KG1 (cell line): Measurements from ENCODE around the gene TBC1D24.
"Not testable (repeated sequence)": the region's sequence is repeated elsewhere in the genome, so short reads cannot be mapped to it uniquely, and the experiment has no call there.

ENCODE experiments used
- DNase-seq: peaks from one replicate; lab custom pipeline; 2025; lab: John Stamatoyannopoulos, UW

Gene TBC1D24

DNA sequence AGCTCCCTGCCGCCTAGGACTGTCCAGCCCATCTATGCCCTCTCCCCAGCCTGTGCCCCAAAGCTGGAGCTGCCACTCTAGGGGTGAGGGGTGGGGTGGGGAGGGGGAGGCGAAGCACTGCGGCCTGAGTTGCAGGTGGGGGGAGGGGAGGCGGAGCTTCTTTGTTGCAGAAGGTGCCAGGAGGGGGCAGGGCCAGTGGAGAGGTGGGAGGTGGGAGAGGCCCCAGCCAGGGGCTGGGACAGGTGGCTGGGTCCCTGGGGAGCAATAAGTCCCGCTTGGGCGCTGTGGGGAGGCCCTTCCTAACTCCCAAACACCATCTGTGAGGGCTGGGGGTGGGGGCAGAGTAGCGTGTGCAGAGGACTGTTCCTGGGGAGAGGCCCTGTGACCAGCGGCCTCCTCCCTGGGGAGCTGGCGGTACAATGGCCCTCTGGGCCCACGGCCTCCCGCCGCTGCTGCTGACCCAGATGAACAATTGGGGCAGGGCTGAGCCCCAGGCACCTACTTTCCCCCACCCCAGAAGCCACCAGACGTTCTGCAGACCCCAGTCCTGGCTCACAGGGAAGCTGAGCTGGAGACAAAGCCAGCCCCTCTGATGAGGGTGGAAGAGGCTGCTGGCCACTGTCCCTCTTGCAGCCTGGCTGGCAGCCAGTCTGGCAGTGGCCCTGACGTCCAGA is 6.1 kb upstream of the TBC1D24 start:
- no peak for DNase-seq

DNA sequence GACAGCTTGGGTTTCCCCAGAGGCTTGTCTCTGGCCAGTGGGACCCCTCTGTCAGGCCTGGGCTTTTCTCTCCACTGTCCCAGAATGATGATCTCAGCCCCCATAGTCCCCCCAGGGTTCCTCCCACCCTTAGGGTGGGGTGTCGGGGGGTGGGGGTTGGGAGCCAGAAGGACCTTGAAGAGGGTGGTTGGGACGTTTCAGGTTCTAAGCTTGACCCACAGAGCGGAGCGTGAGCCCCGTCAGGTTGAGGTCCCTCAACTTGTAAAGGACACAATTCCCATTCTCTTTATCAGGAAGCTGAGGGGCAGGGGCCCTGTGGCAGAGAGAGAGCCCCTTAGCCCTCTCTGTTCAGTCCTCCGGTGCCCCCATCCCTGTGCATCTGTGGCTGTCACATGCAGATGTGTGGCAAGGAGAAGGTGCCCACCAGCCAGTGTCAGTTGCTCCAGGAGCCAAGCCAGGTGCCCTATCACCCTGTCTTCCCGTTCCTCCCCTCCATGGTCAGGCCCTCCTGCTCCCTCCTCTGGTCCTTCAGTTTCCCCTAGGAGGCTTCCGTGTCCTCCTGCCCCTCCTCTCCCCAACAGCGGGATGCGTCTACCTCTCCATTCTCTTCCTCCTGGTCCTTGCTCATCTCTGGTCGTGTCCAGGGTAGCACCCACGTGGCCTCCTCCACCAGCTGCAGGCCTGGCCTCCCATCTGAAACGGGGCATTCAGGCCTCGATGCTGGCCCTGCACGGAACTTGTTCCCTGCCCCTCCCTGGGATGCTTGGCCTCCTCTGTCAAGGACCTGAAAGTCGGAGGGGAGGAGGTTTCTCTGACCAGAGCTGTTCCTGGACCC is 5.3 kb upstream of the TBC1D24 start:
- DNase-seq: no peak

DNA sequence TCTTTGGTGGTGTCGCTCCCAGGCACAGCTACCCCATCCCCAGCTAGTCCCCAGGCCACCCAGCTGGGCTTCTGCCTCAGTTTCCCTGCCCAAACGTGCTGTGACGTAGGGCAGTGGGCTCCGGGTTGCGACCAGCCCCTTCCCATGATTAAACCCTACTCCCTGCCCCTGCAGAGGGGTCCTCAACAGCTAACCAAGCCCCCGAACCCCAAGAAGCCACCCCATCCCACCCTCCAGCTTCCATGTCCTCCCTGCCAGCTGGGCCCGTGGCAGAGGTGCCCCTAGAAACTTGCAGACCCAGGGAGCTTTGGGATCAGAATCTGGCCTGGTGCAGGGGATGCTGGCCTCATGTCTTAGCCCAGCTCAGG is 4.7 kb upstream of the TBC1D24 start:
- no peak for DNase-seq

DNA sequence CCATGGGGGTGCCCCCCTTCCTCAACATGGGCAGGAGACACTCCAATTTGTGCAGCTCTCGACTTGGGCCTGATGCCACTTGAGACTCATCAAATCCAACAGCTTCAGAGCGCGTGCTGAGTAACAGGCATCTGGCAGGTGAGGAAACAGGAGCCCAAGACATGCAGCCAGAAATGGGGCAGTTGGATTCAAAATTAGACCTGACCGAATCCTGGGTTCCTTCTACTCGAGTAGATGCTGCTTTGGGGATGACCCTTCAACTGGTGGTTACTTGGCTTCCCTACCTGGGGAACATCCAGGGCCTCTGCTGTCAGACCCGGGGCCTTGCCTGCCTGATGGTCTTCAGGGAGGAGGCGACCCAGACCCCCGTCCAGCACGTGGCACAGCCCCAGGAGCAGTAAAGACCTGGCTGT is 4.3 kb upstream of the TBC1D24 start:
- no peak for DNase-seq

DNA sequence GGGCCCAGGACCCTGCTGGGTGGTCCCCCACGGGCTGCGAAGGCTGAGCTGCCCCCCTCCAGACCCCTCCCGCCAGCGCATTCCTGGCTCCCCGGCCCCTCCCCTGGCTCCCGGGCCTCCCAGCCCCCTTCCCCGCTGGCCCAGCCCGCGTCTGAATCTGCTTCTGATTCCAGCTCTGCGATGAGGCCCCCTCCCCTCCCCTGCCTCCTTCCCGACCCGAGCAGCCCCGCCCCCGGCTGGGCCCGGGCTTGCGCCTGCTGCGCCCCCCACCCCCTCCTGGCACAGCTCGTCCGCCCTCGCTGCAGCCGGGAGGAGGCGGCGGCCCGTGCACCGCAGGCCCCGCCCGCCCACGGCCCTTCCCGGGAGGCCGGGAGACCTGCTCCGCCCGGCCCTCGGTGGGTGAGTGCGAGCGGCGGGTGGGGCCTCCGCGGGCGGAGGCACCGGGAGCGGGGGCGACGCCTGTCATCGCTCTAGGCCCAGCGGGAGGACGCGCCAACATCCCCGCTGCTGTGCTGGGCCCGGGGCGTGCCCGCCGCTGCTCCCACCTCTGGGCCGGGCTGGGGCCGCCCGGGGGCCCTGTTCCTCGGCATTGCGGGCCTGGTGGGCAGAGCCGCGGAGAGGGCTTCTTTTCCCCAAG is 3.8 kb upstream of the TBC1D24 start, which contains the start of gene NTN3:
TSS of gene NTN3 (plus strand) at position 282 of the 637 bp plus-strand sequence. CDS start 405 bp downstream, outside the sequence.
- no peak for DNase-seq

DNA sequence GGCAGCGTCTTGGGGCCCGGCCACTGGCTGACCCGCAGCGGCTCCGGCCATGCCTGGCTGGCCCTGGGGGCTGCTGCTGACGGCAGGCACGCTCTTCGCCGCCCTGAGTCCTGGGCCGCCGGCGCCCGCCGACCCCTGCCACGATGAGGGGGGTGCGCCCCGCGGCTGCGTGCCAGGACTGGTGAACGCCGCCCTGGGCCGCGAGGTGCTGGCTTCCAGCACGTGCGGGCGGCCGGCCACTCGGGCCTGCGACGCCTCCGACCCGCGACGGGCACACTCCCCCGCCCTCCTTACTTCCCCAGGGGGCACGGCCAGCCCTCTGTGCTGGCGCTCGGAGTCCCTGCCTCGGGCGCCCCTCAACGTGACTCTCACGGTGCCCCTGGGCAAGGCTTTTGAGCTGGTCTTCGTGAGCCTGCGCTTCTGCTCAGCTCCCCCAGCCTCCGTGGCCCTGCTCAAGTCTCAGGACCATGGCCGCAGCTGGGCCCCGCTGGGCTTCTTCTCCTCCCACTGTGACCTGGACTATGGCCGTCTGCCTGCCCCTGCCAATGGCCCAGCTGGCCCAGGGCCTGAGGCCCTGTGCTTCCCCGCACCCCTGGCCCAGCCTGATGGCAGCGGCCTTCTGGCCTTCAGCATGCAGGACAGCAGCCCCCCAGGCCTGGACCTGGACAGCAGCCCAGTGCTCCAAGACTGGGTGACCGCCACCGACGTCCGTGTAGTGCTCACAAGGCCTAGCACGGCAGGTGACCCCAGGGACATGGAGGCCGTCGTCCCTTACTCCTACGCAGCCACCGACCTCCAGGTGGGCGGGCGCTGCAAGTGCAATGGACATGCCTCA is 3.1 kb upstream of the TBC1D24 start:
- DNase-seq: no peak

DNA sequence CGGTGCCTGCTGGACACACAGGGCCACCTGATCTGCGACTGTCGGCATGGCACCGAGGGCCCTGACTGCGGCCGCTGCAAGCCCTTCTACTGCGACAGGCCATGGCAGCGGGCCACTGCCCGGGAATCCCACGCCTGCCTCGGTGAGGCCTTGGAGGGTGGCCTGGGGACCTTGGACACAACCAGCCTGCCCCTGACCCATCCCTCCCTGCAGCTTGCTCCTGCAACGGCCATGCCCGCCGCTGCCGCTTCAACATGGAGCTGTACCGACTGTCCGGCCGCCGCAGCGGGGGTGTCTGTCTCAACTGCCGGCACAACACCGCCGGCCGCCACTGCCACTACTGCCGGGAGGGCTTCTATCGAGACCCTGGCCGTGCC is 2.5 kb upstream of the TBC1D24 start:
- no peak for DNase-seq

DNA sequence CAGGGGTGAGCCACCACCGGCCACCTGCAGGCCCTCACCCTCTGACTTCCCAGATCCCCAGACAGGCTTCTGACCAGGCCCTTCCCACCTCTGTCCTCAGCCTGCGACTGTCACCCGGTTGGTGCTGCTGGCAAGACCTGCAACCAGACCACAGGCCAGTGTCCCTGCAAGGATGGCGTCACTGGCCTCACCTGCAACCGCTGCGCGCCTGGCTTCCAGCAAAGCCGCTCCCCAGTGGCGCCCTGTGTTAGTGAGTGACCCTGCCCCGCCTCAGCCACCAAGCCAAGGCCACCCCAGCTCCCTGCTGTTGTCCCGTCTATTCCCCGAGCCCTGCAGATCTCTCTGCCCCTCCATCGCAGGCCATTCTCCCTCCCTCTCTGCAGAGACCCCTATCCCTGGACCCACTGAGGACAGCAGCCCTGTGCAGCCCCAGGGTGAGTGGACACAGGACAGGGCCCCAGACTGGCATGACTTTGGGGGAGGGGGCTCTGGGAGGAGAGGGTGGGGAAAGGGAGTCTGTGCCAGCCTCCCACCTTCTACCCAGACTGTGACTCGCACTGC is 2.0 kb upstream of the TBC1D24 start:
- no peak for DNase-seq

DNA sequence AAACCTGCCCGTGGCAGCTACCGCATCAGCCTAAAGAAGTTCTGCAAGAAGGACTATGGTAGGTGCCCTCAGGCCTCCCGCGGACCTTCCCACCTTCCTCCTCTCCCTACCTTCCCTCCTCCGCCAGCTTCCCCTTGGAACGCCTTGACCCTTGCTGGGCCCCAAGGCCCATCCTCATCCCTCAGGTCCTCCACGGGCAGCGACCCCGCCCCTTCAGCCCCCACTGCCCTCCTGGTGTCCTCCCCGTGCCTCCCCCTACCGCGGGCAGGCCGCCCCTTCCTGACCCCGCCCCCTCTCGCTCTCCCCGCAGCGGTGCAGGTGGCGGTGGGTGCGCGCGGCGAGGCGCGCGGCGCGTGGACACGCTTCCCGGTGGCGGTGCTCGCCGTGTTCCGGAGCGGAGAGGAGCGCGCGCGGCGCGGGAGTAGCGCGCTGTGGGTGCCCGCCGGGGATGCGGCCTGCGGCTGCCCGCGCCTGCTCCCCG is 1.4 kb upstream of the TBC1D24 start:
- no peak for DNase-seq

DNA sequence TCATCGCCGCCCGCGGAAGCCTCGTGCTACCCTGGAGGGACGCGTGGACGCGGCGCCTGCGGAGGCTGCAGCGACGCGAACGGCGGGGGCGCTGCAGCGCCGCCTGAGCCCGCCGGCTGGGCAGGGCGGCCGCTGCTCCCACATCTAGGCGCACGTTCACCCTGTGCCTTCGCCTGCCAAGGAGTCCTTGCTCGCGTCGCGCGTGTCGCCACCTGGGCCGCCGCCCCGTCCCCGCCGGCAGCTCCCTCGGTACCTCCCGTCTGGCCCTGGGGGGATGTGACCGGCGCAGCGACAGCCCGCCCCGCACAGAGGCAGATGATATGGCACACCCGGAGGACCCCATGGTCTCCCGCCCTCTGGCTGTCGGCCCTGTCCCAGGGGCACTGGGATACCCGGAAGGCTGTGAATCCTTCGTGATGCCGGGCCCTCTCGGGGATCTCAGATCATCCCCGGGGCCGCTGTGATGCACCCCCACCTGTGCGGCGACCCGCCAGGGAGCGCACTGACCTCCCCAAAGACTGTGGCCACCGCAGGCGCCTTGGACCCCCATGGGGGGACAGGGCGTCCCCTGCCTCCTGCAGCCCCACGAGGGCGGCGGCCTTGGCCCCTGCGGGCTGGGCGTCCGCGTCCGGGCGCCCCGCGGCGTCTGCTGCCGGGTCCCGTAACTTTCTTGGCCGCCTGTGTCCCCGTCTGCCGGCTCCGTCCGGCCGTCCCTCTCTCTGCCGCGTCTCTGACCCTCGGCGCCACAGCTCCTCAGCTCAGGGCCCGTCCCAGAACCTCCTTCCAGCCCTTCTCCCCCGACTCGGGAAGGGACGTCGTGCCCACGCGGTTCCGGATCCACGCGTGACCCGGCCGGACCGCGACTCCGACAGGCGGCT is 689 bp upstream of the TBC1D24 start:
- DNase-seq: peak; percentile 19

DNA sequence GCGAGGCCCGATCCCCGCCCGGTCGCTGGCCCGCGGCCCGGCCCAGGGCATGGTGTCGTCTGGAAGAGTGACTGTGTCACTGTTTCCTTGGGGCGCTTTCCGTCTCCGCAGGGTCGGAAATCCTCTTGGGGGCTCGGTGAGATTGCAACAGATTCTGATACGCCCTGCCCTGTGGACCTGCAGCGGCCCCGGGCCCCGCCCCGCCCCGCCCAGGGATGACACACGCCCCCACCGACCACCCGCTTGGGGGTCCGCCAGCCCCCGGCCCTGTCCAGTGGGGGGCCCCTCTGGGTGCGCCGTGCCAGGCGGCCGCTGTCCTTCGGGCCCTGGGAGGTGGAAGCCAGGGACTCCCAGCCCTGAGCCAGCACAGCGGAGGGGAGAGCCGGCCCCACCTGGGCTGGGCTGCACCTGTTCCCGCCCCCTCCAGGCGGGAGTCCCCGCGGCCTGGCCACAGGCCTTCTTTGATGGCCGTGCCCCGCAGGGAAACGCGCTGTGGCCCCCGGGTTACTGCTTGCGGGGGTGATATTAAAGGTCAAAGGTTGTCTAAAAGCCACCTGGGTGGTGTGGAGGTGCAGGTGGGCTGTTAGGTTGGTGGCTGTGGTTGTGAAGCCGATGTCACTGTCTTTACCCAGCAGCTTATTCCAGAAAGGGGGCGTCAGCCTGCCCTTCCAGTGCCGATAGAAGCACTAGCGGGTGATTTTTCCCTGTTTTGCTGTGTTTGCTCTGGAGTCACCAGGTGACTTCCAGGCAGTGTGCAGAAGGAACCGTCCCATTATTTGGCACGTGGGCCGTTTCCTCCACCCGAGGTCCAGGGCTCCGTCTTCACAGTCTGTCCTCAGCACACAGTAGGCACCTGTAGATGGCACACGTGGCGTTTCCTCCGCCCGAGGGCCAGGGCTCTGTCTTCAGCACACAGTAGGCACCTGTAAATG is 752 bp downstream of the TBC1D24 start:
- no peak for DNase-seq

DNA sequence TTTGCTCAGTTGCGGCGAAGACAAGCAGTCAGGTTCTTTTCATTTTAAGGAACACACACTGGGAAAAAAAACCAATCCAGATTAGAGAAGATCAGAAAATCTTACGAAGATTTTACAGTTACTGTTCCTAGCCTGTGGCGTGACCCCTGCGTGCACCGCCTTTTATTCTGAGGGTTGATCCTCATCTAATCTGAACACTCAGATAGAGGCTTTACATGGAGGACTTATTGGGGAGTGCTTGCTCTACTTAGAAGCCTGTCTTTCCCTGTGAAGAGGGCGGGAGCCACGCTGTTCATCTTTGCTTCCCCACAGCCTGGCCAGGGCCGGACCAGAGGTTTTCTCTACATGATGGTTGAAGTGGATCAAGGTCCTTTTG is 1.4 kb downstream of the TBC1D24 start:
- DNase-seq: no peak

DNA sequence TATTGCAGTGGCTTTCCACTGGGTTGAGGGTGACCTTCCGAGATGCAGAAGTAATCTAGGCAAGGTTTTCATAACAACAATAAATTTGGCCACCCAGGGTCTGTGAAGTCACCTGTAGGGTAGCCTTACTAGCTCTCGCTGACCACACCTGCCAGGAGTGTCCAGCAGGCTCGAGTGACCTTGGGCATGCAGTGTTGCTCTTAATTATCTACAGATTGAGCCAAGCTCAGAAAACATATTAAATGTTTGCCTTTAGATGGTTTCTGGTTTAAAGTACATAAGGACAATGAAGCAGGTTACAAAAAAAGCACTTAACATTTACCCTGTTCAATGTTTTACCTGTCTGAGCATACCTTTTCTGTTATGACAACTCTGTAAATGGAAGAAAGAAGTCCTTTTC is 1.8 kb downstream of the TBC1D24 start:
- DNase-seq: no peak

DNA sequence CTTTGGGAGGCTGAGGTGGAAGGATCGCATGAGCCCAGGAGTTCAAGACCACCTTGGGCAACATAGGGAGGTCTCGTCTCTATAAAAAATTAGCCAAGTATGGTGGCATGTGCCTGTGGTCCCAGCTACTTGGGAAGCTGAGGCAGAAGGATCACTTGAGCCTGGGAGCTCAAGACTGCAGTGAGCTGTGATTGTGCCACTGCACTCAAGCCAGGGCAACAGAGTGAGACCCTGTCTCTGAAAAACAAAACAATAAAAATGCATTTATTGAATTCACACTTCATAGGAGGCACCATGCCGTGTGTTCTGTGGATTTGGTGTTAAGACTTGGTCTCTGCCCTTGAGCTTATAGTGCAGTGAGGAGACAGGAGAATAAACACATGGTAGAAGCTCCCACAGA is 2.4 kb downstream of the TBC1D24 start:
- DNase-seq: no peak

DNA sequence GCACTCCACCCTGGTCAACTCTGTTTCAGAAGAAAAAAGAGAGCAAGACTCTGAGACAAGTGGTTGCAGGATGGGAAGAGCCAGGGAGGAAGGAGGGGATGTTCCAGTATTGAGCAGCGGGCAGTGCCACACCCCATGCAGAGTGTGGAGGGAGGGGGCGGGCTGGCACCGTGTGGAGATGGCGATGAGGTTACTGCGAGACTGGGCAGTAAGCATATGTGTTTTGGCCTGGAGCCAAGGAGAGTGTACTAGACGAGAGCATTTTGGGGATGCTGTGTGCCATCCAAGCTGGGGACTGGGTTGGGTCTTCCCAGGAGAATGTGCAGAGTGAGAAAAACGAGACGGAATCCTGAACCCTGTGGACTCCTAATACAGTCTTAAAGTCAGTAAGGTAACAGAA is 3.4 kb downstream of the TBC1D24 start:
- DNase-seq: no peak

DNA sequence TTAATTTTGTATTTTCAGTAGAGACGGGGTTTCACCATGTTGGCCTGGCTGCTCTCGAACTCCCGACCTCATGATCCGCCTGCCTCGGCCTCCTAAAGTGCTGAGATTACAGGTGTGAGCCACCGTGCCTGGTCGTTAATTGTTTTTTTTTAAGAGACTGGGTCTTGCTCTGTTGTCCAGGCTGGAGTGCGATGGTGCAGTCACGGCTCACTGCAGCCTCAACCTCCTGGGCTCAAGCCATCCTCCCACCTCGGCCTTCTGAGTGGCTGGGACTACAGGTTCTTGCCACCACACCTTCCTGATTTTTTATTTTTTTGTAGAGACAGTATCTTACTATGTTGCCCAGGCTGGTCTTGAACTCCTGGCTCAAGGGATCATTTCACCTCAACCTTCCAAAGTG is 5.1 kb downstream of the TBC1D24 start:
- not testable (repeated sequence) for DNase-seq

DNA sequence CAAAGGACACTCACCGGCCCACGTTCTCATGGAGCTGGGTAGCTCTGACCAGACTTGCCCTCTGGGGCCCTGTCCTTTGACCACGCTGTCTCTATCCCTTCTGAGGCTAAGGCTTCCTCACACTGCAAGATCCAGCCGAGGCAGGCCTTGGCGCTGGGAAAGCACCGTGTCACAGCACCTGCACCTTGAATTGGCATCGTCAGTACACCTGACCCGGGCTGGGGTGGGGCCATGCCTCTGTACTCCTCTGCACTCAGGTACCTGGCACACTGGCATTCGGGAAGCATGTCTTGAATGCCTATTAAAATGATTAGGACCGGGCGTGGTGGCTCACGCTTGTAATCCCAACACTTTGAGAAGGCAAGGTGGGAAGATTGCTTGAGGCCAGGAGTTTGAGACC is 6.0 kb downstream of the TBC1D24 start:
- DNase-seq: no peak

DNA sequence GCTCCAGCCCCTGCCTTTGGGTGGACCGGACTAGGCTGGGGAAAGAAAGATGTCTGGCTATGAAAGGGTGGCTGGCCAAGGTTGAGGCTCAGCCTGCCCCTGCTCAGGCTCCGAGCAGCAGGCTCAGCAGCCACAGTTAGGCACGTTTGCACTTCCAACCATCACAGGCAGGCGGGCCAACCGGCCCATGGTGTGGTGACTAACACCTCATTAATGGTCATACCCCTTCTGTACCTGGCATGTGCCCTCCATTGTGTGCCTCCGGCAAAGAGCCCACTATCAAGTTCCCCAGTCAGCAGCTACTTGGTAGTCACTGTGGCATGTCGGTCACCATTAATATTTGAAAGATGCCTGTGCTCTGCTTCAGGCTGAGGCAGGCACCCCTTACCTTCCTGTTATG is 6.7 kb downstream of the TBC1D24 start:
- no peak for DNase-seq

DNA sequence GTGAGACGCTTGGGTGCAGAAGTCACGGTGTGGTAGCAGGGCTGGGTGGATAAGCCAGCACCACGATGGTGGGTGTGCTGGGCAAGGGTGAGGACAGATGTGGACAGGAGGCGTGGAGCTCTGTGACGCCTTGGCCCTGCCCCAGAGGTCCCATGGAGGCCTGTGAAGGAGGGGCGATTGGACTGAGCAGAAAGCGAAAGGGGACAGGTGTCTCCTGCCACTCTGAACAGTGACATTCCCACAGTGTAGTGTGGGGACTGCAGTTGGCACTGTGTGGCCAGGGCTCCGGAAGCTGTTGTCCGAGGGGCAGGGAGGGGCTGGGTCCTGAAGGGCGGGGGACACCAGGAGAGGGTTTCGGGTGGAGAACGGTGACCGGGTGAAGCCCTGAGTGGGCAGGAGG is 7.3 kb downstream of the TBC1D24 start:
- no peak for DNase-seq
